ENCODE measurements around the gene VN1R5. TPM values are rescaled to one million over a fixed set of nuclear protein-coding genes. Genes with fewer than 3 reads are reported as not detected.

Gene VN1R5
- total RNA-seq, 1 donor from 2014 or later: not detected

DNA sequence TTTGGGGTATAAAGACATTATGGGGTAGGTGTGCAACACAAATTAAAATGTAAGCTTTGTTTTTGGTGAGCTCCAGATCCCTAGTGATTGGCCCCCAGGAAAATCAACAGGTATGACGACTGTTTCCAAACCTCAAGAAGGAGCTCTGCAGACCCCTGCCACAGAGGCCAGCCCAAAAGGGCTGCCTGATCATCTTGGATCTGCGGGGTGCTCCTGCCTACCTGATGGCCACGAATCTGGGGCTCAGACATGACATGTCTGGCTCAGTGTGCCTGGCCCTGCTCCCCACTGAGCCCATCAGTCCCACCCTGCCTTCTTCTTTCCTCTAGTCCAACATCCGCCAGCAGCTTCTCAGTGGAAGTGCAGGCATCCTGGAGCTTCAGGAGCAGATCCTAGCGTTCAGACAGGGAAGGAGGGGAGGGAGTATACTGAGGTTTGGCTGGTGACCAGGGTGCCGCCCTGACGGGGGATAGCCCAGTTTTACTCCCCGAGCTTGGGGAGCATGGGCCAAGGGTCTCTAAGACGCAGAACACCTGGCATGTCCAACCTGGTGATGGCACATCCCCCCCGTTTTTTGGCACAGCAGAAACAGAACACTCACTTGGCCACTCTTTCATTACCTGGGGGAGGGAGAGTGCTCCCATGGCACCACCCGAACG is 44.0 kb downstream of the VN1R5 start:
- Histone ChIP-seq H3K4me3 (no peak overlapping the region), H3K4me1 (no peaks in the 10 kb centered on the region), H3K9me3 (no peaks in the 10 kb centered on the region), H3K36me3 (peaks cover 0 to 33% of the 10 kb centered on the region in 2 donors), H3K27ac (no peak overlapping the region), H3K27me3 (no peaks in the 10 kb centered on the region)
- no peak for DNase-seq (ENCODE audit: extremely low spot score in 2 of 2)
- TF ChIP-seq POLR2A (IDR thresholded peaks at IDR 0.05) (no peak), POLR2AphosphoS5 (IDR thresholded peaks at IDR 0.05; ENCODE audit: insufficient read depth in 1 of 2, low read depth in 1 of 2) (no peak)
- TF ChIP-seq, protein P1, sequence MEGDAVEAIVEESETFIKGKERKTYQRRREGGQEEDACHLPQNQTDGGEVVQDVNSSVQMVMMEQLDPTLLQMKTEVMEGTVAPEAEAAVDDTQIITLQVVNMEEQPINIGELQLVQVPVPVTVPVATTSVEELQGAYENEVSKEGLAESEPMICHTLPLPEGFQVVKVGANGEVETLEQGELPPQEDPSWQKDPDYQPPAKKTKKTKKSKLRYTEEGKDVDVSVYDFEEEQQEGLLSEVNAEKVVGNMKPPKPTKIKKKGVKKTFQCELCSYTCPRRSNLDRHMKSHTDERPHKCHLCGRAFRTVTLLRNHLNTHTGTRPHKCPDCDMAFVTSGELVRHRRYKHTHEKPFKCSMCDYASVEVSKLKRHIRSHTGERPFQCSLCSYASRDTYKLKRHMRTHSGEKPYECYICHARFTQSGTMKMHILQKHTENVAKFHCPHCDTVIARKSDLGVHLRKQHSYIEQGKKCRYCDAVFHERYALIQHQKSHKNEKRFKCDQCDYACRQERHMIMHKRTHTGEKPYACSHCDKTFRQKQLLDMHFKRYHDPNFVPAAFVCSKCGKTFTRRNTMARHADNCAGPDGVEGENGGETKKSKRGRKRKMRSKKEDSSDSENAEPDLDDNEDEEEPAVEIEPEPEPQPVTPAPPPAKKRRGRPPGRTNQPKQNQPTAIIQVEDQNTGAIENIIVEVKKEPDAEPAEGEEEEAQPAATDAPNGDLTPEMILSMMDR (IDR thresholded peaks at IDR 0.05): no peak
- intact Hi-C loops (cut with DNase I): no loop called here

DNA sequence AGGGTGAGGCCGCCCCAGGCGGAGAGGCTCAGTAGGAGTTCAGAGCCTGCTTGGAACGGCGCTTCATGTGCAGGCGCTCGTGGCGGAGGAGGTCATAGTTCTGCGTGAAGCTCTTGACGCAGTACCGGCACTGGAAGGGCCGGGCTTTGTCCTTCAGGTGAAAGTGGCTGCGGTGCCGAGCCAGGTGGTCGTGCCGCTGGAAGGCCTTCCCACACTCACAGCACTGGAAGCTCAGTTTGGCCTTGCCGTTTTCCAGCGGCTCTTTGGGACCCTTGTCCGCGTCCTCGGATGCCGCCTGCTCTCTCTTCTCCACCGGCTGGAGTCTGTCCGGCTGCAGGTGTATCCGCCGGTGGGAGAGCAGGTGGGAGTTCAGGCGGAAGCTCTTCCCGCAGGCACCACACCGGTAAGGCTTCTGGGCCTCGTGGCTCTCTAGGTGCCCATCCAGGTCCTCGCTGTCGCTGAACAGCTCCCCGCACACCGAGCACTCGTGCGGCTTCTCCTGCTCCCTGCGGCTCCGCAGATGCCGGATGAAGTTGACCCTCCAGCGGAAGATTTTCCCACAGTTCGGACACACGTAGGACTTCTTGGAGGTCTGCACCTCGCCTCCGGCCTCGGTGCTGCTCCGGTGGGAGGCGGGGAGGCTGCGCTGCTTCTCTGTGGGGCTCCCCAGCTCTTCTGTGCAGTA is 44.8 kb downstream of the VN1R5 start:
- H3K36me3 ChIP-seq: peaks cover 0 to 40% of the 10 kb centered on the region in 2 donors
- no peaks in the 10 kb centered on the region for H3K9me3 ChIP-seq
- intact Hi-C loops (cut with DNase I): no loop called here
- H3K4me1 ChIP-seq: no peaks in the 10 kb centered on the region
- H3K27me3 ChIP-seq: no peaks in the 10 kb centered on the region
- DNase-seq (ENCODE audit: extremely low spot score in 2 of 2): no peak
- H3K27ac ChIP-seq: no peak overlapping the region
- TF ChIP-seq POLR2A (IDR thresholded peaks at IDR 0.05) (no peak), POLR2AphosphoS5 (IDR thresholded peaks at IDR 0.05; ENCODE audit: insufficient read depth in 1 of 2, low read depth in 1 of 2) (no peak)
- TF ChIP-seq, protein P1 (IDR thresholded peaks at IDR 0.05): no peak
- H3K4me3 ChIP-seq: no peak overlapping the region

DNA sequence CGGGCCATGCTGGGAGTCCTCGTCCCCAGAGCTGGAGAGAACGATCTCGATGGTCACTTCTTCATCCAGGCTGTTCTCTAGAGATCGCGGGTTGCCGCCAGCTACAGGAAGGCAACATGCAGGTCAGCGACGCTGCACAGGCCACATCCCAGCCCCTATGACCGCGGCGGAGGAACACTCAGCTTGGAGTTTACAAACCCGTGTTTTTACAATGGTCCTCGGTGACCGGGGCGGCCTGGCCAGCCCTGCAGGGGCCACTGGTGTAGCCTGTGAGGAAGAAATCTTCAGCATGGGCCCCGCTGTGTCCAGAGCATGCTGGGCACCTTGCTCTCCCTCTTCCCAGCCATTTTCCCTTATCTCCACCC is 45.3 kb downstream of the VN1R5 start:
- no peak overlapping the region for H3K27ac ChIP-seq
- no peaks in the 10 kb centered on the region for H3K27me3 ChIP-seq
- no peak for DNase-seq (ENCODE audit: extremely low spot score in 2 of 2)
- H3K9me3 ChIP-seq: no peaks in the 10 kb centered on the region
- H3K4me1 ChIP-seq: no peaks in the 10 kb centered on the region
- peaks cover 0 to 41% of the 10 kb centered on the region in 2 donors for H3K36me3 ChIP-seq
- H3K4me3 ChIP-seq: no peak overlapping the region
- TF ChIP-seq POLR2AphosphoS5 (IDR thresholded peaks at IDR 0.05; ENCODE audit: insufficient read depth in 1 of 2, low read depth in 1 of 2) (no peak), POLR2A (IDR thresholded peaks at IDR 0.05) (no peak)
- TF ChIP-seq, protein P1 (IDR thresholded peaks at IDR 0.05): no peak
- intact Hi-C loops (cut with DNase I): no loop called here

GRCh38 chr1:247303216-247303615 is 47.3 kb downstream of the VN1R5 start:
- intact Hi-C loops (cut with DNase I): no loop called here
- Histone ChIP-seq H3K4me3 (no peak overlapping the region), H3K9me3 (no peaks in the 10 kb centered on the region), H3K27me3 (no peaks in the 10 kb centered on the region), H3K36me3 (peaks cover 0 to 61% of the 10 kb centered on the region in 2 donors), H3K4me1 (no peaks in the 10 kb centered on the region), H3K27ac (no peak overlapping the region)
- TF ChIP-seq POLR2AphosphoS5 (IDR thresholded peaks at IDR 0.05; ENCODE audit: insufficient read depth in 1 of 2, low read depth in 1 of 2) (no peak), POLR2A (IDR thresholded peaks at IDR 0.05) (no peak)
- TF ChIP-seq, protein P1 (IDR thresholded peaks at IDR 0.05): no peak
- DNase-seq (ENCODE audit: extremely low spot score in 2 of 2): no peak

GRCh38 chr1:247304031-247304430 is 48.2 kb downstream of the VN1R5 start:
- Histone ChIP-seq H3K27ac (no peak overlapping the region), H3K9me3 (no peaks in the 10 kb centered on the region), H3K4me3 (no peak overlapping the region), H3K4me1 (no peaks in the 10 kb centered on the region), H3K27me3 (no peaks in the 10 kb centered on the region), H3K36me3 (peaks cover 0 to 69% of the 10 kb centered on the region in 2 donors)
- TF ChIP-seq, protein P1 (IDR thresholded peaks at IDR 0.05): no peak
- TF ChIP-seq POLR2AphosphoS5 (IDR thresholded peaks at IDR 0.05; ENCODE audit: insufficient read depth in 1 of 2, low read depth in 1 of 2): no peak
- no peak for TF ChIP-seq POLR2A (IDR thresholded peaks at IDR 0.05)
- intact Hi-C loops (cut with DNase I): no loop called here
- DNase-seq (ENCODE audit: extremely low spot score in 2 of 2): no peak
